Spleen (tissue), 11 donors: Measurements from ENCODE around the gene MST1. TPM values are rescaled to one million over a fixed set of nuclear protein-coding genes. Genes with fewer than 3 reads are reported as not detected.
"Not testable (repeated sequence)": the region's sequence is repeated elsewhere in the genome, so short reads cannot be mapped to it uniquely, and the experiment has no call there.

Source experiments
- DNase-seq: peaks from one replicate; pipeline ENCODE4 v3.0.0-alpha.2; 2020
- H3K27ac ChIP-seq, 8 donors: fragments of 200-600 bp; sonication (generic) in 7 of 8; 1 replicate in 4 of 8; 2 replicates in 4 of 8; pipeline versions ENCODE4 v1.5.0 to v1.8.0; 2016 to 2021; ENCODE audit warnings: inconsistent platforms in 4 of 8, mild to moderate bottlenecking in 4 of 8, moderate library complexity in 1 of 8
- H3K27me3 ChIP-seq, 7 donors: fragments of 200-600 bp; sonication (generic) in 6 of 7; replicated peaks in 1 of 7; 1 replicate in 4 of 7; 2 replicates in 3 of 7; pipeline versions ENCODE4 v1.5.0 to v1.8.0; 2016 to 2021; ENCODE audit warnings: inconsistent platforms in 3 of 7, mild to moderate bottlenecking in 1 of 7
- H3K36me3 ChIP-seq, 6 donors: fragments of 200-600 bp; sonication (generic) in 5 of 6; 1 replicate in 4 of 6; 2 replicates in 2 of 6; pipeline versions ENCODE4 v1.5.0 to v1.8.0; 2016 to 2021; ENCODE audit warnings: inconsistent platforms in 2 of 6
- H3K4me1 ChIP-seq, 6 donors: fragments of 200-600 bp; sonication (generic) in 5 of 6; 1 replicate in 3 of 6; 2 replicates in 3 of 6; pipeline versions ENCODE4 v1.5.0 to v1.8.0; 2016 to 2021; ENCODE audit warnings: inconsistent platforms in 3 of 6
- H3K4me3 ChIP-seq, 8 donors: fragments of 200-600 bp; sonication (generic) in 7 of 8; 1 replicate in 4 of 8; 2 replicates in 4 of 8; pipeline versions ENCODE4 v1.5.0 to v1.8.0; 2016 to 2021; ENCODE audit warnings: inconsistent platforms in 4 of 8, mild to moderate bottlenecking in 4 of 8, moderate library complexity in 2 of 8
- H3K9me3 ChIP-seq, 8 donors: fragments of 200-600 bp; sonication (generic) in 7 of 8; 1 replicate in 4 of 8; 2 replicates in 4 of 8; pipeline versions ENCODE4 v1.5.0 to v1.8.0; 2016 to 2021; ENCODE audit warnings: inconsistent platforms in 4 of 8
- CTCF ChIP-seq, 11 experiments: fragments of 200-600 bp in 7 of 11; fragments of 450-650 bp in 4 of 11; sonication (generic) in 4 of 11; IDR thresholded peaks in 8 of 11; conservative IDR thresholded peaks in 3 of 11; 1 replicate in 7 of 11; 2 replicates in 4 of 11; pipeline versions ENCODE4 v1.4.0 to v1.8.0; 2016 to 2021; ENCODE audit warnings: antibody characterized with exemption in 11 of 11, inconsistent platforms in 4 of 11, mild to moderate bottlenecking in 1 of 11
- POLR2A ChIP-seq, 3 donors: fragments of 450-650 bp; IDR thresholded peaks; one replicate each; pipeline ENCODE4 v1.5.1; 2017; ENCODE audit warnings: antibody characterized with exemption in 3 of 3, mild to moderate bottlenecking in 1 of 3
- POLR2AphosphoS5 ChIP-seq, 3 donors: sonication (generic); formaldehyde crosslinking; IDR thresholded peaks; one replicate each; pipeline ENCODE4 v1.5.1; 2017; ENCODE audit warnings: antibody characterized with exemption in 3 of 3
- WGBS, 5 donors: extraction: QIAGEN DNeasy Blood & Tissue Kit in 3 of 5; methylation state at CpG; one replicate each; pipeline versions ENCODE4 v1.1.5 to v1.1.7; 2013 to 2018; 5-methylcytosine and 5-hydroxymethylcytosine counted together
- intact Hi-C: fragments of 100-400 bp; cut with DNase I; formaldehyde crosslinking; loops from one replicate; pipeline ENCODE4 v1.15.0; 2023; ENCODE audit warnings: low total_unique reads
- polyA plus RNA-seq, 3 donors: library from polyadenylated mRNA; stranded (reverse); fragments of 200-250 nt; gene quantifications; one replicate each; pipeline ENCODE4 v1.2.1, GENCODE V29; 2013
- total RNA-seq, 7 donors: library from RNA; depleted of rRNA in 3 of 7; stranded (reverse); fragments of >200 nt in 3 of 7; fragmentation: NEBNext Ultra II Directional in 4 of 7; extraction: Animal tissue kit (Norgen Biotek cat#: 25700) in 4 of 7; gene quantifications; one replicate each; pipeline versions ENCODE4 v1.1.0 to v1.2.1, GENCODE V29; 2016 to 2021
- donor health status: healthy with polysubstance abuse.
- donor health status: DM: no; HTN: no; CAD: no; lungs with moderate emphysema.
- donor health status: DM: no; HTN: no; CAD: no.
- donor health status: Bipolar disorder and iron deficiency.
- donor health status: healthy.
- donor health status: DM: no; HTN: no; CAD: no.
- donor health status: DM: yes; HTN: yes; CAD: no.

MST1 gene
- total and polyA plus RNA-seq, 10 donors, result 17.0 to 65.8 (median 23.6) TPM

- H3K27ac ChIP-seq, result no peak overlapping the region
- peaks cover 0 to 23% (median 5%) of the 10 kb centered on the region in 6 donors for H3K4me1 ChIP-seq
- no peaks in the 10 kb centered on the region for H3K9me3 ChIP-seq
- TF ChIP-seq CTCF (IDR thresholded peaks at IDR 0.05 in 8 of 11, conservative IDR thresholded peaks at IDR 0.05 in 3 of 11), result no peak
- TF ChIP-seq POLR2AphosphoS5 (IDR thresholded peaks at IDR 0.05), result no peak
- TF ChIP-seq POLR2A (IDR thresholded peaks at IDR 0.05), result no peak
- peaks cover 0 to 90% (median 65%) of the 10 kb centered on the region in 6 donors for H3K36me3 ChIP-seq
- no peak for DNase-seq
- no peaks in the 10 kb centered on the region for H3K27me3 ChIP-seq
- no peak overlapping the region for H3K4me3 ChIP-seq
- intact Hi-C loops, result loop anchor here (5.0 kb wide), 1 partner anchor 142 kb away; no protein-coding TSS in a partner anchor
- 77 to 91% (median 89%) methylated on average over 10 to 13 of the region's 13 CpGs for WGBS, 5 donors
Observed at GRCh38 chr3:49700453-49701128, 11.3 kb upstream of the MST1 start.

- Histone ChIP-seq H3K36me3 (peaks cover 0 to 85% (median 59%) of the 10 kb centered on the region in 6 donors), H3K4me3 (no peak overlapping the region), H3K4me1 (peaks cover 0 to 17% (median 4%) of the 10 kb centered on the region in 6 donors), H3K9me3 (no peaks in the 10 kb centered on the region), H3K27me3 (no peaks in the 10 kb centered on the region), H3K27ac (no peak overlapping the region)
- DNase-seq, result no peak
- WGBS, 5 donors, result 73 to 89% (median 88%) methylated on average over 7 to 8 of the region's 8 CpGs
- no peak for TF ChIP-seq POLR2AphosphoS5 (IDR thresholded peaks at IDR 0.05)
- no peak for TF ChIP-seq CTCF (IDR thresholded peaks at IDR 0.05 in 8 of 11, conservative IDR thresholded peaks at IDR 0.05 in 3 of 11)
- TF ChIP-seq POLR2A (IDR thresholded peaks at IDR 0.05), result no peak
- intact Hi-C loops, result loop anchor here (5.0 kb wide), 1 partner anchor 142 kb away; no protein-coding TSS in a partner anchor
Observed at GRCh38 chr3:49700014-49700413, 10.7 kb upstream of the MST1 start.

- Histone ChIP-seq H3K4me1 (peaks cover 0 to 13% (median 5%) of the 10 kb centered on the region in 6 donors), H3K9me3 (no peaks in the 10 kb centered on the region), H3K27ac (no peak overlapping the region), H3K36me3 (peaks cover 0 to 79% (median 53%) of the 10 kb centered on the region in 6 donors), H3K27me3 (no peaks in the 10 kb centered on the region), H3K4me3 (no peak overlapping the region)
- DNase-seq, result no peak
- 89 to 96% (median 92%) methylated on average over 9 to 16 of the region's 16 CpGs for WGBS, 5 donors
- intact Hi-C loops, result no loop called here
- TF ChIP-seq POLR2AphosphoS5 (IDR thresholded peaks at IDR 0.05) (peak in 1 of 3 donors; percentile 12), POLR2A (IDR thresholded peaks at IDR 0.05) (no peak)
Observed at GRCh38 chr3:49699281-49699979, 10.2 kb upstream of the MST1 start.

- intact Hi-C loops, H3K27me3 ChIP-seq, H3K4me3 ChIP-seq, H3K9me3 ChIP-seq, H3K27ac ChIP-seq, DNase-seq: not testable (repeated sequence)
- H3K4me1 ChIP-seq, result peaks cover 11 to 27% (median 17%) of the 10 kb centered on the region in 6 donors
- 84 to 94% (median 89%) methylated on average over 4 of the region's 4 CpGs; no CpG with 5 or more reads in 2 of the 5 donors for WGBS, 5 donors
- peaks cover 0 to 44% (median 27%) of the 10 kb centered on the region in 6 donors for H3K36me3 ChIP-seq
Observed at GRCh38 chr3:49695350-49696015, 6.2 kb upstream of the MST1 start.

- 77 to 86% (median 82%) methylated on average over 5 to 6 of the region's 6 CpGs for WGBS, 5 donors
Observed at GRCh38 chr3:49694409-49695070, 5.3 kb upstream of the MST1 start.

GRCh38 chr3:49691481-49691880 lies 2.2 kb upstream of the MST1 start:
- peak overlapping the region in 1 of 8 donors; percentile 97 for H3K4me3 ChIP-seq
- intact Hi-C loops, H3K36me3 ChIP-seq, DNase-seq, H3K27ac ChIP-seq, H3K9me3 ChIP-seq: not testable (repeated sequence)
- peaks cover 0 to 12% (median 0%) of the 10 kb centered on the region in 7 donors for H3K27me3 ChIP-seq
- peaks cover 23 to 56% (median 41%) of the 10 kb centered on the region in 6 donors for H3K4me1 ChIP-seq
- WGBS, 5 donors, result 85 to 100% (median 92%) methylated on average over 1 to 3 of the region's 3 CpGs

More at GRCh38 chr3:49694409-49695070, 5.3 kb upstream of the MST1 start:
- DNase-seq, H3K27me3 ChIP-seq, H3K4me3 ChIP-seq, intact Hi-C loops, H3K9me3 ChIP-seq, H3K27ac ChIP-seq: not testable (repeated sequence)
- Histone ChIP-seq H3K4me1 (peaks cover 15 to 37% (median 26%) of the 10 kb centered on the region in 6 donors), H3K36me3 (peaks cover 0 to 35% (median 19%) of the 10 kb centered on the region in 6 donors)

GRCh38 chr3:49690856-49691255 lies 1.6 kb upstream of the MST1 start:
- intact Hi-C loops, DNase-seq, H3K9me3 ChIP-seq, H3K27ac ChIP-seq, H3K36me3 ChIP-seq: not testable (repeated sequence)
- peaks cover 23 to 62% (median 47%) of the 10 kb centered on the region in 6 donors for H3K4me1 ChIP-seq
- peak overlapping the region in 2 of 8 donors; percentile 97 to 99 for H3K4me3 ChIP-seq
- H3K27me3 ChIP-seq, result peaks cover 0 to 18% (median 0%) of the 10 kb centered on the region in 7 donors
- WGBS, 5 donors, result 90 to 95% (median 94%) methylated on average over 3 of the region's 3 CpGs
